ENCODE data around the gene ARHGAP10.

ARHGAP10 gene

DNA sequence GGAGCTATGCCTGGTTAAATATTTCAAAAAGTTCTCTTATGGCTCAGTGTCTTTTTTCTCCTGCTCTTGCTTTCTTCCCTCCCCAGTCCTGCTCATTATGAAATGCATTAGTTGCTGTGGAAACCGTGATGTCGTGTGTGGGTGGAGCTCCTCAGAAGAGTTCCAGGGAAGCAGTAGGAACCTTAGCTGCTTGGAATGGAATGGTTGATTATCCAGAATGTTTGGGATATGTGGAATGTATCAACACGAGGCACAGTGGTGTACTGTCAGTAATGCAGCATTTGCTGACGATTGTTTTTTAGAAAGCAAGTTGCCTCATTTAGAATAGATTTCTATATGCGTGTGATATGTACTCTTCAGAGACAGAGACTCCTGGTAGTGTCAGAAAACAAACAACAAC lies 333.2 kb downstream of the ARHGAP10 start:
- Histone ChIP-seq H3K4me3 (ENCODE audit: low read depth in 1 of 5, low read length in 5 of 5) (no peak overlapping the region), H3K36me3 (ENCODE audit: control insufficient read depth in 5 of 5, insufficient read depth in 5 of 5, low read length in 5 of 5) (peaks cover 0 to 56% (median 37%) of the 10 kb centered on the region in 5 donors), H3K27me3 (ENCODE audit: control insufficient read depth in 5 of 5, insufficient read depth in 4 of 5, low read length in 5 of 5) (no peaks in the 10 kb centered on the region), H3K9ac (ENCODE audit: low read length in 5 of 5) (no peak overlapping the region), H3K27ac (ENCODE audit: low read depth, low read length) (no peak overlapping the region), H3K4me1 (ENCODE audit: control insufficient read depth in 5 of 5, insufficient read depth in 5 of 5, low read length in 5 of 5) (peaks cover 0 to 12% (median 3%) of the 10 kb centered on the region in 5 donors), H3K9me3 (ENCODE audit: control insufficient read depth in 5 of 5, low read length in 5 of 5) (no peaks in the 10 kb centered on the region)

GRCh38 chr4:148067301-148067916 lies 335.5 kb downstream of the ARHGAP10 start:
- Histone ChIP-seq H3K9ac (ENCODE audit: low read length in 5 of 5) (no peak overlapping the region), H3K27me3 (ENCODE audit: control insufficient read depth in 5 of 5, insufficient read depth in 4 of 5, low read length in 5 of 5) (no peaks in the 10 kb centered on the region), H3K36me3 (ENCODE audit: control insufficient read depth in 5 of 5, insufficient read depth in 5 of 5, low read length in 5 of 5) (peaks cover 0 to 60% (median 46%) of the 10 kb centered on the region in 5 donors), H3K27ac (ENCODE audit: low read depth, low read length) (no peak overlapping the region), H3K4me1 (ENCODE audit: control insufficient read depth in 5 of 5, insufficient read depth in 5 of 5, low read length in 5 of 5) (peaks cover 0 to 14% (median 3%) of the 10 kb centered on the region in 5 donors), H3K9me3 (ENCODE audit: control insufficient read depth in 5 of 5, low read length in 5 of 5) (no peaks in the 10 kb centered on the region), H3K4me3 (ENCODE audit: low read depth in 1 of 5, low read length in 5 of 5) (no peak overlapping the region)

DNA sequence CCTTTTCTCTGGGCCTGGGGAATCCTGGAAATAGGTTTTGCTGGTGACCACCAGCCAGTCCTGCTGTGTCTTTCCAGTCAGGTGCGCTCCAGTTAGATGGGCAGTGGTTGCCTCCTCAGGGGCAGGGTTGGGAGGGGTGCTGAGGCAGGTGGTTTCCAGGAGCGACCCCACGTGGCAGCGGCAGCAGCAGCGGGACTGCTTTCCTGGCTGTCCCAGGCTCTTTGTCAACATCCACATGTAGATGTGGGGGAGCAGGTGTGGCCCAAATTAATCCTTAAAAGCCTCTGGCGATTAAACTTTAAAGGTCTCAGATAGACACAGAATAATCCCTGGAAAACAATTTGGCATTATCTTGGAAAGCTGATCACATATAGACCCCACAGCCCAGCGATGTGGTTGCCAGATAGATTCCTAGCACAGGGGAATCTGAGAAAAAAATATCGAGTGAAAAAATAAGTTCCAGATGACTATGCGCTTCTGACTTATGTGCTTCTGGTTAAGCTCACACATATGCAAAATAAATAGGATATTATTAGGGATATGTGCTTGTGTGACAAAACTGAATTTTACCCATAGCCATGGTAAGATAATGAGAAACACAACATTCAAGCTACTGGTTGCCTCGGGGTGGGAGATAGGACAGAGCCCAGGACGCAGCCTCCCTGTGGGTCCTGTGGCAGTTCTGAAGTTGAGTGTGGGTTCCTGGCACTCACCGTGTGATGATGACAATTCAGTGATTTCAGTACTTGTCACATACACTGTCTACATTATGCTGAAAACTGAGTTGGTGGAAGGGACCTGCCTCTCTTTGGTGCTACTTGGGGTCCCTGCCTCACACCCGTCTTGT lies 336.4 kb downstream of the ARHGAP10 start:
- H3K27ac ChIP-seq (ENCODE audit: low read depth, low read length) = no peak overlapping the region

DNA sequence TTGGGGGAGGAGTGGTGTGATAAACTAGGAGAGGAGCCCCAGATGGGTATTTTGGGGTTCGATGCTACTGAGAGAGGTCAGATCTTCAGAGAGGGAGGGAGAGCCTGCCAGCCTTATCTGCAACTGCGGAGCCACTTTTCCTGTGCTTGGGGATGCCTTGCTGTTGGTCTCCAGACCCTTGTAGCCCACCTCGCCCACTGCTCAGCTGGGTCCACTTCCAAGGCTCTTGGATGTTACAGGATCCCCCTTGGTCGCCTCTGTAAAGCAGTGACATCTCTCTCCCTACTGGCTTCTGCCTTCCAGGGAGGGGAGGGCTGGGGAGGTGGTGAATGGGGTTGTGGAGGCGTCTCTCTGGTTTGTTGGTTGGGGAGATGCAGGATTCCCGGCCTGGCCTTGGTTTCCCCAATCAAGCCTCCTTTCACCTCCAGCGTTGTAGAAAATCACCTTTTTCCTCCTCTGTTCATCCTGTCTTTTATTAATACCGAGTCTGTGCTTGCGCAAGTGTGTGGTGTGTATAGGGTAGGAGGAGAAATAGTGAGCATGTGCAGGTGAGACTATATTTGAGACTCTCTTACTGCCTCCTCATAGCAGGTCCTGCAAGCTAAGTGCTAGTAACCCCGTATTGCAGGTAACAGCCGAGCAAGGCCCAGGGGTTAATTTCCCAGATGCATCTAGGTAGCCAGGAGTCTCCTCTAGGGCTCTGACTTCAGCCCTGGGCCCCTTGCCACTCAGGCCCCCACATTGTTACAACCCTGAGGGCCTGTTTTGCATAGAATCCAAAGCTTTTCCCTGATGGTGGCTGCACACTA lies 337.4 kb downstream of the ARHGAP10 start:
- Histone ChIP-seq H3K36me3 (ENCODE audit: control insufficient read depth in 5 of 5, insufficient read depth in 5 of 5, low read length in 5 of 5) (peaks cover 0 to 64% (median 51%) of the 10 kb centered on the region in 5 donors), H3K9ac (ENCODE audit: low read length in 5 of 5) (no peak overlapping the region), H3K9me3 (ENCODE audit: control insufficient read depth in 5 of 5, low read length in 5 of 5) (peaks cover 0 to 2% (median 0%) of the 10 kb centered on the region in 5 donors), H3K4me3 (ENCODE audit: low read depth in 1 of 5, low read length in 5 of 5) (no peak overlapping the region), H3K4me1 (ENCODE audit: control insufficient read depth in 5 of 5, insufficient read depth in 5 of 5, low read length in 5 of 5) (peaks cover 0 to 14% (median 3%) of the 10 kb centered on the region in 5 donors), H3K27ac (ENCODE audit: low read depth, low read length) (no peak overlapping the region), H3K27me3 (ENCODE audit: control insufficient read depth in 5 of 5, insufficient read depth in 4 of 5, low read length in 5 of 5) (no peaks in the 10 kb centered on the region)

More for the DNA sequence above, 336.4 kb downstream of the ARHGAP10 start:
- Histone ChIP-seq H3K27me3 (ENCODE audit: control insufficient read depth in 5 of 5, insufficient read depth in 4 of 5, low read length in 5 of 5) (no peaks in the 10 kb centered on the region), H3K4me1 (ENCODE audit: control insufficient read depth in 5 of 5, insufficient read depth in 5 of 5, low read length in 5 of 5) (peaks cover 0 to 14% (median 3%) of the 10 kb centered on the region in 5 donors), H3K9me3 (ENCODE audit: control insufficient read depth in 5 of 5, low read length in 5 of 5) (no peaks in the 10 kb centered on the region), H3K4me3 (ENCODE audit: low read depth in 1 of 5, low read length in 5 of 5) (no peak overlapping the region), H3K36me3 (ENCODE audit: control insufficient read depth in 5 of 5, insufficient read depth in 5 of 5, low read length in 5 of 5) (peaks cover 0 to 65% (median 49%) of the 10 kb centered on the region in 5 donors), H3K9ac (ENCODE audit: low read length in 5 of 5) (no peak overlapping the region)

- peaks cover 0 to 65% (median 51%) of the 10 kb centered on the region in 5 donors for H3K36me3 ChIP-seq (ENCODE audit: control insufficient read depth in 5 of 5, insufficient read depth in 5 of 5, low read length in 5 of 5)
- H3K4me1 ChIP-seq (ENCODE audit: control insufficient read depth in 5 of 5, insufficient read depth in 5 of 5, low read length in 5 of 5) = peaks cover 0 to 14% (median 3%) of the 10 kb centered on the region in 5 donors
- H3K9me3 ChIP-seq (ENCODE audit: control insufficient read depth in 5 of 5, low read length in 5 of 5) = peaks cover 0 to 7% (median 5%) of the 10 kb centered on the region in 5 donors
- H3K4me3 ChIP-seq (ENCODE audit: low read depth in 1 of 5, low read length in 5 of 5) = no peak overlapping the region
- H3K9ac ChIP-seq (ENCODE audit: low read length in 5 of 5) = no peak overlapping the region
- no peak overlapping the region for H3K27ac ChIP-seq (ENCODE audit: low read depth, low read length)
- H3K27me3 ChIP-seq (ENCODE audit: control insufficient read depth in 5 of 5, insufficient read depth in 4 of 5, low read length in 5 of 5) = no peaks in the 10 kb centered on the region
Observed at GRCh38 chr4:148069895-148070178, 337.9 kb downstream of the ARHGAP10 start.

GRCh38 chr4:148071009-148071408 lies 339.1 kb downstream of the ARHGAP10 start:
- peaks cover 6 to 65% (median 50%) of the 10 kb centered on the region in 5 donors for H3K36me3 ChIP-seq (ENCODE audit: control insufficient read depth in 5 of 5, insufficient read depth in 5 of 5, low read length in 5 of 5)
- H3K4me3 ChIP-seq (ENCODE audit: low read depth in 1 of 5, low read length in 5 of 5) = no peak overlapping the region
- no peaks in the 10 kb centered on the region for H3K27me3 ChIP-seq (ENCODE audit: control insufficient read depth in 5 of 5, insufficient read depth in 4 of 5, low read length in 5 of 5)
- peaks cover 0 to 19% (median 16%) of the 10 kb centered on the region in 5 donors for H3K9me3 ChIP-seq (ENCODE audit: control insufficient read depth in 5 of 5, low read length in 5 of 5)
- H3K27ac ChIP-seq (ENCODE audit: low read depth, low read length) = no peak overlapping the region
- peaks cover 0 to 14% (median 3%) of the 10 kb centered on the region in 5 donors for H3K4me1 ChIP-seq (ENCODE audit: control insufficient read depth in 5 of 5, insufficient read depth in 5 of 5, low read length in 5 of 5)
- no peak overlapping the region for H3K9ac ChIP-seq (ENCODE audit: low read length in 5 of 5)

DNA sequence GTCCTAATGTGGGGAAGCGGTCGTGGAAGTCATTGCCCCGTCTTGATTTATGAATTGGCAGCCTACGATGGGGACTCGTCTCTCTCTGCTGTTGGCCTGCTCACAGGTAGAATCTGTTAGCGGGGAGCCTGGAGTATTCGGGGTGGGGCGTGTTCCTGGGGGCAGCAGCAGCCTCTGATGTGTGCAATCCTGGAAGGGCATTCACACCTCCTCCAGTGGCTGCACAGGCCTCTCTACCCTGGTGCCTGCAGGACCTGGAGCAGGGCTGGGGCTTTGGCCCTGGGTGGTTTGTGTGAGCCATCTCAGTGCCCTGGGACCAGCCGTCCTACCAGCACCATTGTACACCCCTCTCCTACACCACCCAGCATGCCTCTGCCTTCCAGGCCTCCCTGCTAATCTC lies 340.9 kb downstream of the ARHGAP10 start:
- Histone ChIP-seq H3K27me3 (ENCODE audit: control insufficient read depth in 5 of 5, insufficient read depth in 4 of 5, low read length in 5 of 5) (no peaks in the 10 kb centered on the region), H3K36me3 (ENCODE audit: control insufficient read depth in 5 of 5, insufficient read depth in 5 of 5, low read length in 5 of 5) (peaks cover 6 to 64% (median 55%) of the 10 kb centered on the region in 5 donors), H3K9me3 (ENCODE audit: control insufficient read depth in 5 of 5, low read length in 5 of 5) (peaks cover 0 to 29% (median 25%) of the 10 kb centered on the region in 5 donors), H3K27ac (ENCODE audit: low read depth, low read length) (no peak overlapping the region), H3K4me1 (ENCODE audit: control insufficient read depth in 5 of 5, insufficient read depth in 5 of 5, low read length in 5 of 5) (peaks cover 0 to 7% (median under 1%) of the 10 kb centered on the region in 5 donors), H3K9ac (ENCODE audit: low read length in 5 of 5) (no peak overlapping the region), H3K4me3 (ENCODE audit: low read depth in 1 of 5, low read length in 5 of 5) (no peak overlapping the region)

GRCh38 chr4:148073349-148073748 lies 341.5 kb downstream of the ARHGAP10 start:
- Histone ChIP-seq H3K36me3 (ENCODE audit: control insufficient read depth in 5 of 5, insufficient read depth in 5 of 5, low read length in 5 of 5) (peaks cover 6 to 62% (median 55%) of the 10 kb centered on the region in 5 donors), H3K4me3 (ENCODE audit: low read depth in 1 of 5, low read length in 5 of 5) (no peak overlapping the region), H3K9me3 (ENCODE audit: control insufficient read depth in 5 of 5, low read length in 5 of 5) (peaks cover 0 to 29% (median 25%) of the 10 kb centered on the region in 5 donors), H3K9ac (ENCODE audit: low read length in 5 of 5) (no peak overlapping the region), H3K27me3 (ENCODE audit: control insufficient read depth in 5 of 5, insufficient read depth in 4 of 5, low read length in 5 of 5) (no peaks in the 10 kb centered on the region), H3K27ac (ENCODE audit: low read depth, low read length) (no peak overlapping the region), H3K4me1 (ENCODE audit: control insufficient read depth in 5 of 5, insufficient read depth in 5 of 5, low read length in 5 of 5) (peaks cover 0 to 9% (median 4%) of the 10 kb centered on the region in 5 donors)

GRCh38 chr4:148074462-148074861 lies 342.6 kb downstream of the ARHGAP10 start:
- H3K27me3 ChIP-seq (ENCODE audit: control insufficient read depth in 5 of 5, insufficient read depth in 4 of 5, low read length in 5 of 5) = no peaks in the 10 kb centered on the region
- peak overlapping the region in 1 of 5 donors; percentile 4 for H3K4me3 ChIP-seq (ENCODE audit: low read depth in 1 of 5, low read length in 5 of 5)
- H3K4me1 ChIP-seq (ENCODE audit: control insufficient read depth in 5 of 5, insufficient read depth in 5 of 5, low read length in 5 of 5) = peaks cover 0 to 9% (median 4%) of the 10 kb centered on the region in 5 donors
- H3K27ac ChIP-seq (ENCODE audit: low read depth, low read length) = no peak overlapping the region
- H3K36me3 ChIP-seq (ENCODE audit: control insufficient read depth in 5 of 5, insufficient read depth in 5 of 5, low read length in 5 of 5) = peaks cover 6 to 66% (median 55%) of the 10 kb centered on the region in 5 donors
- no peak overlapping the region for H3K9ac ChIP-seq (ENCODE audit: low read length in 5 of 5)
- H3K9me3 ChIP-seq (ENCODE audit: control insufficient read depth in 5 of 5, low read length in 5 of 5) = peaks cover 0 to 29% (median 25%) of the 10 kb centered on the region in 5 donors

All from subcutaneous abdominal adipose tissue (tissue), 5 donors.